WTC11 (cell line): ENCODE measurements around the gene SNX11. TPM values are rescaled to one million over a fixed set of nuclear protein-coding genes. Genes with fewer than 3 reads are reported as not detected.
A peak's percentile ranks its signal among the peaks of the same experiment; 100 is the strongest.
"Not testable (repeated sequence)": the region's sequence is repeated elsewhere in the genome, so short reads cannot be mapped to it uniquely, and the experiment has no call there.

Experiments
- ATAC-seq: fragments of 200-7000 bp; cut with Tn5 transposase; 2 replicates; pipeline ENCODE4 v1.10.0; 2021; ENCODE audit warnings: mild to moderate bottlenecking, moderate library complexity
- CTCF ChIA-PET: fragments of 300-600 bp; sonication (Branson Sonifier 250); formaldehyde crosslinking; loops from one replicate; lab custom pipeline; 2021; ENCODE audit warnings: antibody characterized with exemption; lab: Charles Lee
- POLR2A ChIA-PET: fragments of 350-600 bp; sonication (Branson Sonifier 250); formaldehyde crosslinking; loops from one replicate; lab custom pipeline; 2021; ENCODE audit warnings: antibody characterized with exemption; lab: Charles Lee
- DNase-seq: peaks from one replicate; pipeline ENCODE4 v3.0.0; 2021; ENCODE audit warnings: low spot score
- H3K27ac Mint-ChIP-seq: 2 replicates; pipeline ENCODE4 v1.8.0; 2021; ENCODE audit warnings: mixed read lengths
- H3K27me3 Mint-ChIP-seq: 2 replicates; pipeline ENCODE4 v1.8.0; 2021; ENCODE audit warnings: low read depth, mild to moderate bottlenecking, moderate library complexity, mixed read lengths
- H3K36me3 Mint-ChIP-seq: 2 replicates; pipeline ENCODE4 v1.8.0; 2021; ENCODE audit warnings: mixed read lengths
- H3K4me1 Mint-ChIP-seq: 2 replicates; pipeline ENCODE4 v1.8.0; 2022; ENCODE audit warnings: mixed read lengths
- H3K4me3 Mint-ChIP-seq: 2 replicates; pipeline ENCODE4 v1.8.0; 2021; ENCODE audit warnings: mild to moderate bottlenecking, moderate library complexity, mixed read lengths
- H3K9me3 Mint-ChIP-seq: 2 replicates; pipeline ENCODE4 v1.8.0; 2021; ENCODE audit warnings: mixed read lengths
- ATF1 ChIP-seq: sonication (generic); formaldehyde crosslinking; IDR thresholded peaks from 2 replicates; pipeline ENCODE4 v1.8.1; 2023; ENCODE audit warnings: mild to moderate bottlenecking, moderate library complexity, missing genetic modification reagents
- CBFB ChIP-seq: sonication (generic); formaldehyde crosslinking; IDR thresholded peaks from 2 replicates; pipeline ENCODE4 v1.8.1; 2022; ENCODE audit warnings: mild to moderate bottlenecking, low read depth, missing genetic modification reagents
- CREB1 ChIP-seq: sonication (generic); formaldehyde crosslinking; IDR thresholded peaks from 2 replicates; pipeline ENCODE4 v1.8.0; 2023; ENCODE audit warnings: mild to moderate bottlenecking, missing genetic modification reagents
- CREM ChIP-seq: sonication (generic); formaldehyde crosslinking; IDR thresholded peaks from 2 replicates; pipeline ENCODE4 v1.8.1; 2022; ENCODE audit warnings: mild to moderate bottlenecking, missing genetic modification reagents, moderate library complexity
- CTCF ChIP-seq: fragments of 200-600 bp; IDR thresholded peaks from 2 replicates; pipeline ENCODE4 v1.8.0; 2022; ENCODE audit warnings: antibody characterized with exemption
- FOXJ3 ChIP-seq: sonication (generic); formaldehyde crosslinking; IDR thresholded peaks from 2 replicates; pipeline ENCODE4 v1.9.0; 2021; ENCODE audit warnings: missing genetic modification reagents, mild to moderate bottlenecking, borderline replicate concordance
- JAZF1 ChIP-seq: fragments of 250-450 bp; sonication (Bioruptor Pico); IDR thresholded peaks from 2 replicates; pipeline ENCODE4 v1.9.0; 2021; ENCODE audit warnings: moderate library complexity, mild to moderate bottlenecking, inconsistent platforms
- NR3C1 ChIP-seq: sonication (generic); formaldehyde crosslinking; conservative IDR thresholded peaks from 2 replicates; pipeline ENCODE4 v1.8.1; 2023; ENCODE audit warnings: low read depth, mild to moderate bottlenecking, missing genetic modification reagents
- RELA ChIP-seq: sonication (generic); formaldehyde crosslinking; IDR thresholded peaks from 2 replicates; pipeline ENCODE4 v1.8.1; 2022; ENCODE audit warnings: missing genetic modification reagents, mild to moderate bottlenecking, borderline replicate concordance
- TCF7 ChIP-seq: sonication (generic); formaldehyde crosslinking; IDR thresholded peaks from 2 replicates; pipeline ENCODE4 v1.8.0; 2022; ENCODE audit warnings: mild to moderate bottlenecking, low read depth, missing genetic modification reagents, moderate library complexity
- ZBTB21 ChIP-seq: sonication (generic); formaldehyde crosslinking; IDR thresholded peaks from 2 replicates; pipeline ENCODE4 v1.8.1; 2023; ENCODE audit warnings: mild to moderate bottlenecking, missing genetic modification reagents, borderline replicate concordance
- ZNF219 ChIP-seq: sonication (generic); formaldehyde crosslinking; IDR thresholded peaks from 2 replicates; pipeline ENCODE4 v1.8.0; 2023; ENCODE audit warnings: missing genetic modification reagents, mild to moderate bottlenecking, borderline replicate concordance
- ZNF423 ChIP-seq: fragments of 250-450 bp; sonication (Bioruptor Pico); IDR thresholded peaks from 2 replicates; pipeline ENCODE4 v2.1.2; 2022; ENCODE audit warnings: mild to moderate bottlenecking, moderate library complexity
- total RNA-seq: library from RNA; stranded (reverse); gene quantifications from 3 replicates; pipeline ENCODE4 v1.2.3, GENCODE V29; 2021

SNX11 gene
- total RNA-seq, 1 experiment from 2014 or later, result 24.5 TPM

GRCh38 chr17:48071654-48072053, 35.9 kb upstream of the SNX11 start:
- H3K27me3 Mint-ChIP-seq, result no peaks in the 10 kb centered on the region
- DNase-seq (no peak), ATAC-seq (no peak)
- peaks cover 3% of the 10 kb centered on the region for H3K4me1 Mint-ChIP-seq
- no peak overlapping the region for H3K4me3 Mint-ChIP-seq
- H3K9me3 Mint-ChIP-seq, result no peaks in the 10 kb centered on the region
- ChIA-PET POLR2A (interaction anchor here (0.8 to 1.0 kb wide), 2 partner anchors 20 to 45 kb away, joined by 4 to 6 read pairs; no protein-coding TSS in a partner anchor), CTCF (interaction anchor here (0.9 to 3.8 kb wide), 2 partner anchors 45 to 46 kb away, joined by 4 to 16 read pairs; no protein-coding TSS in a partner anchor)
- TF ChIP-seq ATF1 (CRISPR knock-in tag) (no peak), NR3C1 (CRISPR knock-in tag) (no peak), TCF7 (no peak), CREM (CRISPR knock-in tag) (no peak), ZBTB21 (CRISPR knock-in tag) (no peak), FOXJ3 (CRISPR knock-in tag) (no peak), ZNF423 (CRISPR knock-in tag) (no peak), JAZF1 (CRISPR knock-in tag) (no peak), ZNF219 (CRISPR knock-in tag) (no peak), RELA (CRISPR knock-in tag) (no peak), CREB1 (CRISPR knock-in tag) (no peak)
- no peak overlapping the region for H3K27ac Mint-ChIP-seq
- peaks cover 68% of the 10 kb centered on the region for H3K36me3 Mint-ChIP-seq

GRCh38 chr17:48072811-48073210, 34.8 kb upstream of the SNX11 start:
- H3K27me3 Mint-ChIP-seq, ATAC-seq, H3K9me3 Mint-ChIP-seq, H3K4me3 Mint-ChIP-seq, DNase-seq, H3K4me1 Mint-ChIP-seq: not testable (repeated sequence)
- POLR2A ChIA-PET, result interaction anchor here (1.0 kb wide), 1 partner anchor 46 kb away, joined by 4 read pairs; no protein-coding TSS in a partner anchor
- CTCF ChIA-PET, result interaction anchor here (0.9 to 3.8 kb wide), 3 partner anchors 38 to 48 kb away, joined by 3 to 16 read pairs (median 4); no protein-coding TSS in a partner anchor
- H3K36me3 Mint-ChIP-seq, result peaks cover 66% of the 10 kb centered on the region
- peak overlapping the region; percentile 75; the same call in 1 of the 2 replicates for H3K27ac Mint-ChIP-seq

- ChIA-PET POLR2A (interaction anchor here (0.7 kb wide), 1 partner anchor 49 kb away, joined by 7 read pairs; no protein-coding TSS in a partner anchor), CTCF (interaction anchor here (0.7 to 3.8 kb wide), 5 partner anchors 24 to 563 kb away, joined by 3 to 16 read pairs (median 4); no protein-coding TSS in a partner anchor)
- not testable (repeated sequence) for DNase-seq, H3K4me1 Mint-ChIP-seq, H3K9me3 Mint-ChIP-seq, H3K27me3 Mint-ChIP-seq, ATAC-seq, H3K4me3 Mint-ChIP-seq, H3K27ac Mint-ChIP-seq
- H3K36me3 Mint-ChIP-seq, result peaks cover 62% of the 10 kb centered on the region
These were observed 33.9 kb upstream of the SNX11 start for GRCh38 chr17:48073566-48074094.

DNA sequence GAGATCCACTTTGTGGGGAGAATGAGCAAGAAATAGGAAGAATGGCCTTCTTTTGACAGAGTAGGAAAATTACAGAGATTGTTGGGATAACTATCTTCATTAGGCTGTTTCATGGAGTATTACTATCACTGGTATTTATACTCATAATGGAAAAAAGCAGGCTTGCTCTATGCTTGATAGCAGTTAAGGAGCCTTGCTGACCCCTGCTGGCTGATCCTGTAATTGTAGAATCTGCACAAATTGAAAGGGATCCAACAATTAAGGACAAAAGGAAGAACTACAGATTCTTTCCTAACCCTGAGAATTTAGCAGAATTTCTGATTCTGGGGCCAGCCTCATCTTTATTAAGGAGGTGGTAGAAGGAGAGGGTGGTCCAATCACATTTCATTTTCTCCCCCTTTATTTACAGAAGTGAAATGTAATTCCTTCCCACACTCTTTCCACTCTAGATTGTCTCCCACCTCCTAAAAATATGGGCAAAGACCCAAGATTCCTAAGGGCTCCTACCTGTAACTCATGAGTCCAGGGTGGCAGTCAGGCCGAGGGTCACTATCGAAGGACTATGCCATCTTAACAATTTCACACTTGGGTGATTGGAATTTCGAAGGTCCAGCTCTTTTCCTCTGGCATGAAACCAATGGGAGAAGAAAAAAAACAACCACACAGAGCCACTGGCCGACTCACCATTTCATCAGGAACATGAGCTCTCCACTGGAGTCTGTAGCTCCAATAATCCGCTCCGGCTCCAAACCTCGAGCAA, 33.1 kb upstream of the SNX11 start:
- TF ChIP-seq CBFB (CRISPR knock-in tag) (no peak), CTCF (peak; percentile 35; the same call in 1 of the 2 replicates)
- Mint-ChIP-seq H3K4me1 (no peaks in the 10 kb centered on the region), H3K9me3 (no peaks in the 10 kb centered on the region), H3K27me3 (no peaks in the 10 kb centered on the region), H3K4me3 (no peak overlapping the region), H3K36me3 (peaks cover 57% of the 10 kb centered on the region), H3K27ac (peak overlapping the region; percentile 55)
- DNase-seq (peak; percentile 80), ATAC-seq (peak; percentile 67)
- POLR2A ChIA-PET, result interaction anchor here (0.7 kb wide), 1 partner anchor 50 kb away, joined by 7 read pairs; no protein-coding TSS in a partner anchor
- CTCF ChIA-PET, result interaction anchor here (0.6 to 3.8 kb wide), 9 partner anchors 15 to 562 kb away, joined by 3 to 16 read pairs (median 4); no protein-coding TSS in a partner anchor

GRCh38 chr17:48077152-48077551, 30.4 kb upstream of the SNX11 start:
- DNase-seq, ATAC-seq, H3K4me1 Mint-ChIP-seq, H3K27me3 Mint-ChIP-seq, H3K4me3 Mint-ChIP-seq, H3K9me3 Mint-ChIP-seq, H3K27ac Mint-ChIP-seq: not testable (repeated sequence)
- ChIA-PET CTCF (interaction anchor here (1.2 to 5.0 kb wide), 2 partner anchors 13 to 51 kb away, joined by 6 to 40 read pairs; no protein-coding TSS in a partner anchor), POLR2A (interaction anchor here (1.0 kb wide), 1 partner anchor 12 kb away, joined by 3 read pairs; no protein-coding TSS in a partner anchor)
- peaks cover 38% of the 10 kb centered on the region for H3K36me3 Mint-ChIP-seq
